ENCODE data around the gene AMER2. TPM values are rescaled to one million over a fixed set of nuclear protein-coding genes. Genes with fewer than 3 reads are reported as not detected.

Gene AMER2
- not detected in 2 replicates for total RNA-seq

DNA sequence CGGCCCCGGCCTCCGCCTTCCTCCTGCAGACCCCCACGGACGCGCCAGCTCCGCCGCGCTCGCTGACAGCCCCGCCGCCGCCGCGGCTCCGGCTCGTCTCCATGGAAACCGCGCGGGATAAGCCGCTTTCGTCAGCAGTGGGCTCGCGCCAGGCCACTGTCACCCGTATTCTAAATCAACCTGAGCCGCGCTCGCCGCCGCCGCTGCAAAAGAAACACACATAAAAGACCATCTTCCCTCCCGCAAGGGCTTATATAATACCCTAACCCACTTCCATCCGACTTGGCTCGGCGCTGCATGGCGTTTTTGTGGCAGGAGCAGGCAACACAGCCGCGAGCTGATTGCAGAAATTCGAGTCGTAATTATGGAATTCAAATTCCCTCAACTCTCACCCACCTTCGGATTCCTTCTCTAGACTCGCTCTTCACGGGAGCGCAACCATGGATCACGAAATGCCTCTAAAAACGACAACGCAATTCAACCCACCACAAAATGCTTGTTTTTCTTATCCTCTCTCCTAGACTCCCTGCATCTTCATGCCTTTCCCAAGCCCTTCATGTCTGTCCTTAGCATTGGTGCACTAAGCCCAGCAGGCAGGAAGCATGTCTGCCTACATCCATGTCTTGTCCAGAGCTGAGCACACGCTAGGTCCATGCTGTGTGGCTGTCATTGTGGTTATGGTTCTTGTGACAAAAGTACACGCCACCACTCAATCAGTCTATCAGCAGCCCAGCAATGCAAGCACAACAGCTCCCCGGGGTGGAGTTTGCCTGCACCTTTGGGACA lies at the start of gene AMER2:
AMER2 (minus strand) TSS at position 772 of the 786 bp plus-strand sequence; CDS start at position 103, 669 bp downstream.

Other genes starting within 250 kb of the AMER2 start
- gene PABPC3, start 76.2 kb downstream of the AMER2 start, total RNA-seq: 0.04 TPM in 1 of 2 replicates, not detected in the other
- gene MTMR6, start 115.2 kb upstream of the AMER2 start, total RNA-seq: 20.3 and 20.4 TPM in 2 replicates
- 52.0 and 59.9 TPM in 2 replicates for gene NUP58, start 129.3 kb upstream of the AMER2 start, total RNA-seq
- 0.15 and 0.23 TPM in 2 replicates for gene ATP8A2, start 199.7 kb upstream of the AMER2 start, total RNA-seq

Measured in hair follicular keratinocyte (primary cell).